Stimulated activated CD8-positive, alpha-beta memory T cell treated with anti-CD3 and anti-CD28 coated beads, Interleukin-4, amount 100 ng/mL, for 24 hours (primary cell): ENCODE results near the gene CBLIF.
"Not testable (repeated sequence)": the region's sequence is repeated elsewhere in the genome, so short reads cannot be mapped to it uniquely, and the experiment has no call there.

Experiments
- DNase-seq: peaks from one replicate; pipeline ENCODE4 v3.0.0-alpha.2; 2020; ENCODE audit warnings: low read depth

The CBLIF gene

DNA sequence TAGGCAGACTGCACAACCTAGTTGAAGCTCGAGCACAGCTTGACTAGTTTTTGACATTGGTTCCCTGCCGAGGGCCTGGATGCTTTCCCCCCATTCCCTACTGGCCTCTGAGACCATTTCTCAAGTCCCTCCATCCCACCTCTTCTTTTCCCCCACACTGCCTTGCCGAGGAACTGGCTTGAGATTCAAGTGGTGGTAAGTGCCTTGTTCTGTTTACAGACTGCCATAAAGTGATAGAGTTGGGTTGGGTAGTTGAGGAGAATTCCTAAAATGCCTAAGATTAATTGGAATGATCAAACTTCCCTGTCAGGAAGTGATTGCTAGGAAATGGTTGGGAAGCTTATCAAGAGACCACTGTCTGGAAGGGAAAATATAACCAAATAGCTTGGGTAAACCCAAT is 50.9 kb downstream of the CBLIF start:
- no peak for DNase-seq

DNA sequence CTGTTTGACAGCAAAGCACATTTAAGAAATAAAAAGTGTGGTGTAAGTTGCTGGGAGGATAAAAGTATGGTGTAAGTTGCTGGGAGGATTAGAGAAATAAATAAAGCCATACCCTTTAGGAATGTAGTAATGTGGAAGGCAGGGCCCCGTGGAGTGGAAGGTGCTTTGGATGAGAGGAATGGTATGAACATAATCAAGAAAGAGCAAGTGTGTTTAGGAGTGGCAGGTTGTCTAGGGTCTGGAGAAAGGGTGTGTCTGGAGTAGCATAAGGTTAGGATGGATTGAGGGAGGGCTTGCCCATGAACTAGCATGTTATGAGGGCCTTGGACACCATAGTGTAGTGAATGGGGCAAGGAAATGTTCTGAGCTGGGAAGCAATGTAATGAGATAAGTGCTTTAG is 52.8 kb downstream of the CBLIF start:
- no peak for DNase-seq

DNA sequence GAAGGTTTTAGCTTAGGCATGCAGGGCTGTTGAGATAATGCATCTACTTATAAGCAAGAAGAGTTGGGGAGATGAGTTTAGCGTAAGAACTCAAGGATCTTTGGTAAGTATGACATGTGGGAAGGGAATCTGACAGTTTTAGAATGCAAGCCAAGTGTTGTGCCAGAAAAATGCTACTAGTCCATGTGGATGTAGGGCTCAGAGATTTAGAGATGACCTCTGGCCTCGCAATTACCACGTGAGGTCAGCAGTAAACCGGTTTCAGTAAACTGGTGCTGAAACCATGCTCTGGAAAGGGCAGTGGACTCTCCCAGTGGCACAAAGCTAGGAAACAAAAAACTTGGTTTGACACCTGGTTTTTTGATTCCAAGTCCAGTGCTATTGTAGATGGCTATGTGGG is 53.7 kb downstream of the CBLIF start:
- DNase-seq = no peak

DNA sequence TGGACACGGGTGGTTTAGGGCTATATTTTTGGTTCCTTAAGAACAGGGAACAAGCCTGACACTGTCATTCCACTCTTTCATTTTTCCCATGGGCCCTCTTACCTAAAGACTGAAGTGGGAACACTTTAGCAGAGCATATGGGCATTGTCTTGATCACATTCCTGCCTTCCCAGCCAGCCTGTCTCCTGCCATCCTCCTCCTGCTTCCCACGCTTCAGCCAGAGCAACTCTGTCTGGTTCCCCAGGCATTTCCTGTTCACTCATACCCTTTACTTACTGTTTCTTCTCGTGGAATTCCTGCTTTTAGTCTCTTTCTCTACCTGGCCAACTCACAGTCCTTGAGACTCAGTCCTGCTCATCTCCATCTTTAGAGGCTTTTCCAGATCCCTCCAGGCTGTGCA is 57.5 kb downstream of the CBLIF start:
- DNase-seq = no peak

DNA sequence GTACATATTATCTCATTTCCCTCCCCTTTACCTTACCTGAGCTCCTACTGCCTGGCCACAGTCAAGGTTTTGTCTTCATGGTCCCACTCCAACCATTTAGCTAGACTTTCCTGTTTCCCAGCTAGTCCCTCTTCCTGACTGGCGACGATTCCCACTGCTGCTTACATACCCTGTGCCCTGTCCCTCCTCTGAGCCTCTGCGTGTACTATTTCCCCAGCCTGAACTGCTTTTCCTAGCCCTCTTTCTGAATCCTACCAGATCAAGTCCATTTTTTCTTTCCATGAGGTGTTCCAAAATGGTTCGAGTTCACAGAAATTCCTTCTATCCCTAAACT is 58.1 kb downstream of the CBLIF start:
- DNase-seq = no peak

DNA sequence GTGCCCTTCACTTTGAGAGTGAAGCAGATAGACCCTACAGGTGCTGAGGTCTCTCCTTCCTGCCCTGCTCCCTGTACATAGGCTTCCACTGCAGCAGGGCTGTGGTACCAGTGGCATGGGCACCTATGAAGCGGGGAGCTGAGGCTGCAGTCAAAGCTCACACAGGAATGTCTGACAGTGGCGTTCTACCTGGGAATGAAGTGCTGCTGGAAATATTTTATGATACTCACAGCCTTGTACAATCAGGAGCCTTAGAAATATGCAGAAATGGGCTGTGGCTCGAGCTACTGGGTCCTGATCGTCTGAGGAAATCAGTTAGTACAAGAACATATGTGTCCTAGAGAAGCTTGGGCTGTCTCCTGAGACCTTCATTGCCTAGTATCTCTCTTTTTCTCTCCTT is 59.5 kb downstream of the CBLIF start:
- no peak for DNase-seq

DNA sequence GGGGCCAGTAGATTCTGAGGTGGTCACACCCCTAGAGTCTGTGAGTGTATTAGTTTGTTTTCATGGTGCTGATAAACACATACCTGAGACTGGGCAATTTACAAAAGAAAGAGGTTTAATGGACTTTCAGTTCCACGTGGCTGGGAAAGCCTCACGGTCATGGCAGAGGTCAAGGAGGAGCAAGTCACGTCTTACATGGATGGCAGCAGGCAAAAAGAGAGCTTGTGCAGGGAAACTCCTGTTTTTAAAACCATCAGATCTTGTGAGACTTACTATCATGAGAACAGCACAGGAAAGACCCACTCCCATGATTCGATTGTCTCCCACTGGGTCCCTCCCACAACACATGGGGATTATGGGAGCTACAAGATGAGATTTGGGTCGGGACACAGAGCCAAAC is 60.9 kb downstream of the CBLIF start:
- DNase-seq = not testable (repeated sequence)

DNA sequence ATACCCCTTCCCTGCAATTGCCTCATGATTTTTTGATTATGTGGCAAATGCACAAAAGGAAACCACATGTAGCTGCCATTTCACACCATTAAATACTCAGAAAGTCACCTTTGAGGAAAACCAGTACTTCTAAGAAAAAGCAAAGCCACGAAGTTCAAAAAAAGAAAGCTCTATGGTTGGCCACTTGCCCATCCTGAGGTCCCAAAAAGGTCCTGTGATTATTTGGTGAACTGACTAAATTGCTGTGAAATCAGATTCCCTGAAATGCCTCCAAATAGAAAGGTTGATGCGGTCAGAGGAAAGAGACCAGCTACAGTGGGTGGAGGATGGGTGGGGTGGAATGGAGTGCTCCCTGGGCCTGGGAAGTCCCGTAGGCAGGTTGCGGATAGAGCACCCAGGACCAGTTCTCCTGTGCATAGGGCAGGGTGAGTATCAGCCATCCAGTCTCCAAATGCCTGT is 61.6 kb downstream of the CBLIF start:
- no peak for DNase-seq

DNA sequence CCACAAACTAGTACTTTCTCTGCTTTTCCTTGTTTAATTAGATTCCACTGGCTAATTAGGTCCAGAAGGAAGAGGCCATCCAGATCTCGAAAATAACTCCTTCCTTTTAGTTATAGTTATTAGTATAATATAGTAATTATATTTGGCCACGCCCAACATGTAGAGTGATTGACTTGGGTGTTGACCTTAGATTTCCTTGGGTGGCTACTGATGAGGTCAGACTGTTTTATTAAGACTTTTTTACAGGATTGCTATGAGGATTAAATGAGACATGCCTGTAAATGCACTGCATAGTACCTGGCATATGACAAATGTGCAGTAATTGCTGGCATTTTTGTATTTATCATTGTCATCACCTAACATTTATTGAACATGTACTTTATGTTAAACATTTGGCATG is 63.2 kb downstream of the CBLIF start:
- DNase-seq = no peak

DNA sequence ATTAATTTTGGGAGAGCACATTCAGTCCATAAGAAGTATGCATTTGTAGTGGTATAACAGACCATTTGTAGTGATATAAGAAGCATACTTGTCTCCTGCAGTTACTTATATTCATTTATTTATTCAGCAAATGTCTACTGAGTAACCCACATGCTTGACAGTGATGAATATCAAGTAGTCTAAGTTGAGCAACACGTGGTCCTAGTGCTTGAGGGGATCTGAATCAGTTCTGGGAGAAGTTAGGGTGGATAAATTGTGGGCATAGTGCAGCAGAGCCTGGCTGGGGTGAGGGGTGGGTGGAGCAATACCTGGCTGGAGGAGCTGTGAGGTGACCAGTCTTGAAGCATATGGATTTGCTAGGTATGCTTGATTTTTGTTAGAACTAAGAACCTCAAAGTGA is 65.8 kb downstream of the CBLIF start:
- DNase-seq = no peak
